ENCODE results near the gene VAMP8. TPM values are rescaled to one million over a fixed set of nuclear protein-coding genes. Genes with fewer than 3 reads are reported as not detected.
A peak's percentile ranks its signal among the peaks of the same experiment; 100 is the strongest.

Gene VAMP8
- total RNA-seq, 4 donors from 2014 or later: 78.8 to 144 (median 93.8) TPM

GRCh38 chr2:85534099-85534498 is 43.3 kb upstream of the VAMP8 start:
- Histone ChIP-seq H3K27me3 (no peaks in the 10 kb centered on the region), H3K4me1 (peaks cover 0 to 33% (median 8%) of the 10 kb centered on the region in 3 donors), H3K27ac (no peak overlapping the region), H3K4me3 (no peak overlapping the region), H3K36me3 (no peaks in the 10 kb centered on the region), H3K9me3 (no peaks in the 10 kb centered on the region)
- intact Hi-C loops (cut with DNase I): no loop called here
- DNase-seq: no peak
- TF ChIP-seq CTCF (IDR thresholded peaks at IDR 0.05) (no peak), POLR2A (IDR thresholded peaks at IDR 0.05) (no peak)
- 53 to 61% methylated on average over 3 of the region's 3 CpGs for WGBS, 2 donors

GRCh38 chr2:85534881-85535280 is 42.5 kb upstream of the VAMP8 start:
- H3K4me3 ChIP-seq: no peak overlapping the region
- H3K27me3 ChIP-seq: no peaks in the 10 kb centered on the region
- intact Hi-C loops (cut with DNase I): no loop called here
- no peak overlapping the region for H3K27ac ChIP-seq
- H3K36me3 ChIP-seq: no peaks in the 10 kb centered on the region
- H3K9me3 ChIP-seq: no peaks in the 10 kb centered on the region
- peaks cover 0 to 33% (median 8%) of the 10 kb centered on the region in 3 donors for H3K4me1 ChIP-seq
- no peak for TF ChIP-seq POLR2A (IDR thresholded peaks at IDR 0.05)
- no peak for TF ChIP-seq CTCF (IDR thresholded peaks at IDR 0.05)
- 63 to 78% methylated on average over 3 of the region's 3 CpGs for WGBS, 2 donors
- no peak for DNase-seq

GRCh38 chr2:85536479-85536878 is 40.9 kb upstream of the VAMP8 start:
- 31 to 61% methylated on average over 3 of the region's 3 CpGs for WGBS, 2 donors
- intact Hi-C loops (cut with DNase I): no loop called here
- DNase-seq: no peak

GRCh38 chr2:85537600-85538506 is 39.5 kb upstream of the VAMP8 start:
- 2 to 5% methylated on average over 13 of the region's 35 CpGs for WGBS, 2 donors
- peak overlapping the region; percentile 71 to 84 (median 76) for H3K4me3 ChIP-seq
- intact Hi-C loops (cut with DNase I): no loop called here
- H3K36me3 ChIP-seq: peaks cover 9 to 19% (median 9%) of the 10 kb centered on the region in 3 donors
- no peaks in the 10 kb centered on the region for H3K9me3 ChIP-seq
- TF ChIP-seq CTCF (IDR thresholded peaks at IDR 0.05) (peak in 1 of 6 experiments; percentile 17), POLR2A (IDR thresholded peaks at IDR 0.05) (peak in 1 of 4 donors; percentile 22)
- peak overlapping the region; percentile 96 to 99 (median 98) for H3K27ac ChIP-seq
- no peak for DNase-seq
- H3K27me3 ChIP-seq: no peaks in the 10 kb centered on the region
- peaks cover 15 to 51% (median 31%) of the 10 kb centered on the region in 3 donors for H3K4me1 ChIP-seq

More at GRCh38 chr2:85536479-85536878, 40.9 kb upstream of the VAMP8 start:
- Histone ChIP-seq H3K4me3 (no peak overlapping the region), H3K9me3 (no peaks in the 10 kb centered on the region), H3K27me3 (no peaks in the 10 kb centered on the region), H3K36me3 (peaks cover 0 to 5% (median 0%) of the 10 kb centered on the region in 3 donors), H3K4me1 (peaks cover 2 to 42% (median 17%) of the 10 kb centered on the region in 3 donors), H3K27ac (peak overlapping the region in 3 of 4 donors; percentile 2 to 96 (median 50))
- TF ChIP-seq CTCF (IDR thresholded peaks at IDR 0.05): no peak
- TF ChIP-seq POLR2A (IDR thresholded peaks at IDR 0.05): no peak
